ENCODE data around the gene BNC2.

Gene BNC2

DNA sequence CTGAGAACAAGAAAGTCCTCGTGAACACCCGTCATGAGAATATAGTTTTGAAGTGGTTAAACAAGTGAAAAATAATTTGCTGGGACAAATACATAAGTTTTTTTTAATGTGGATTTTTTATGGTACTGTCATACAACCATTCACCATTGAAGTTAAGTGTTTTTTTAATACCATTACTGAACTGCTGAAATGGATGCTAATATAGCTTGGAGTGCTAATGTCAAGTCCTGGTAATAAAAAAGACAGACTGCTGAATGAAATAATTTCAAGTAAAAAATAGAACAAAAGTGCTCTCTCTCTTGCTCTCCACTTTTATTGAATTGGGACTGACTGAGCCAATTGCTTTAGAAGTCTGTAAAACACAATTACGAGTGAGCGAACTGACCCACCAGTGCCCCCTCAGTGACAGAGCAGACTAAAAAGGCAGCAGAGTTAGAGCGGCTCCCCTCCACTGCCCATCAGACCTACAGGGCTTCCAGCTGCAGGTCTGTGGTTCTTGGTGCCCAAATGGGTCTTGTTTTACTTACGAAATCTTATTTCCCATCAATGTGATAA lies 442.5 kb downstream of the BNC2 start:
- no peak for DNase-seq (ENCODE audit: low read depth in 1 of 2, low spot score in 1 of 2)
- no peak overlapping the region for H3K4me3 ChIP-seq (replicated peaks; ENCODE audit: insufficient read depth, low read length)
- TF ChIP-seq, protein P1, sequence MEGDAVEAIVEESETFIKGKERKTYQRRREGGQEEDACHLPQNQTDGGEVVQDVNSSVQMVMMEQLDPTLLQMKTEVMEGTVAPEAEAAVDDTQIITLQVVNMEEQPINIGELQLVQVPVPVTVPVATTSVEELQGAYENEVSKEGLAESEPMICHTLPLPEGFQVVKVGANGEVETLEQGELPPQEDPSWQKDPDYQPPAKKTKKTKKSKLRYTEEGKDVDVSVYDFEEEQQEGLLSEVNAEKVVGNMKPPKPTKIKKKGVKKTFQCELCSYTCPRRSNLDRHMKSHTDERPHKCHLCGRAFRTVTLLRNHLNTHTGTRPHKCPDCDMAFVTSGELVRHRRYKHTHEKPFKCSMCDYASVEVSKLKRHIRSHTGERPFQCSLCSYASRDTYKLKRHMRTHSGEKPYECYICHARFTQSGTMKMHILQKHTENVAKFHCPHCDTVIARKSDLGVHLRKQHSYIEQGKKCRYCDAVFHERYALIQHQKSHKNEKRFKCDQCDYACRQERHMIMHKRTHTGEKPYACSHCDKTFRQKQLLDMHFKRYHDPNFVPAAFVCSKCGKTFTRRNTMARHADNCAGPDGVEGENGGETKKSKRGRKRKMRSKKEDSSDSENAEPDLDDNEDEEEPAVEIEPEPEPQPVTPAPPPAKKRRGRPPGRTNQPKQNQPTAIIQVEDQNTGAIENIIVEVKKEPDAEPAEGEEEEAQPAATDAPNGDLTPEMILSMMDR (IDR thresholded peaks at IDR 0.05; ENCODE audit: insufficient read depth, low read length), result no peak
- TF ChIP-seq, protein P2, sequence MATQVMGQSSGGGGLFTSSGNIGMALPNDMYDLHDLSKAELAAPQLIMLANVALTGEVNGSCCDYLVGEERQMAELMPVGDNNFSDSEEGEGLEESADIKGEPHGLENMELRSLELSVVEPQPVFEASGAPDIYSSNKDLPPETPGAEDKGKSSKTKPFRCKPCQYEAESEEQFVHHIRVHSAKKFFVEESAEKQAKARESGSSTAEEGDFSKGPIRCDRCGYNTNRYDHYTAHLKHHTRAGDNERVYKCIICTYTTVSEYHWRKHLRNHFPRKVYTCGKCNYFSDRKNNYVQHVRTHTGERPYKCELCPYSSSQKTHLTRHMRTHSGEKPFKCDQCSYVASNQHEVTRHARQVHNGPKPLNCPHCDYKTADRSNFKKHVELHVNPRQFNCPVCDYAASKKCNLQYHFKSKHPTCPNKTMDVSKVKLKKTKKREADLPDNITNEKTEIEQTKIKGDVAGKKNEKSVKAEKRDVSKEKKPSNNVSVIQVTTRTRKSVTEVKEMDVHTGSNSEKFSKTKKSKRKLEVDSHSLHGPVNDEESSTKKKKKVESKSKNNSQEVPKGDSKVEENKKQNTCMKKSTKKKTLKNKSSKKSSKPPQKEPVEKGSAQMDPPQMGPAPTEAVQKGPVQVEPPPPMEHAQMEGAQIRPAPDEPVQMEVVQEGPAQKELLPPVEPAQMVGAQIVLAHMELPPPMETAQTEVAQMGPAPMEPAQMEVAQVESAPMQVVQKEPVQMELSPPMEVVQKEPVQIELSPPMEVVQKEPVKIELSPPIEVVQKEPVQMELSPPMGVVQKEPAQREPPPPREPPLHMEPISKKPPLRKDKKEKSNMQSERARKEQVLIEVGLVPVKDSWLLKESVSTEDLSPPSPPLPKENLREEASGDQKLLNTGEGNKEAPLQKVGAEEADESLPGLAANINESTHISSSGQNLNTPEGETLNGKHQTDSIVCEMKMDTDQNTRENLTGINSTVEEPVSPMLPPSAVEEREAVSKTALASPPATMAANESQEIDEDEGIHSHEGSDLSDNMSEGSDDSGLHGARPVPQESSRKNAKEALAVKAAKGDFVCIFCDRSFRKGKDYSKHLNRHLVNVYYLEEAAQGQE (IDR thresholded peaks at IDR 0.05; ENCODE audit: insufficient replicate concordance, low read depth), result no peak
- TF ChIP-seq POLR2AphosphoS5 (IDR thresholded peaks at IDR 0.05; ENCODE audit: low read depth) (no peak), SPI1 (IDR thresholded peaks at IDR 0.05; ENCODE audit: borderline replicate concordance, low read depth) (no peak), GABPA (IDR thresholded peaks at IDR 0.05; ENCODE audit: low read depth) (no peak)
- no peak overlapping the region for H3K27ac ChIP-seq (replicated peaks)
- H3K27me3 ChIP-seq (ENCODE audit: insufficient read depth, poor library complexity, severe bottlenecking), result no peaks in the 10 kb centered on the region

DNA sequence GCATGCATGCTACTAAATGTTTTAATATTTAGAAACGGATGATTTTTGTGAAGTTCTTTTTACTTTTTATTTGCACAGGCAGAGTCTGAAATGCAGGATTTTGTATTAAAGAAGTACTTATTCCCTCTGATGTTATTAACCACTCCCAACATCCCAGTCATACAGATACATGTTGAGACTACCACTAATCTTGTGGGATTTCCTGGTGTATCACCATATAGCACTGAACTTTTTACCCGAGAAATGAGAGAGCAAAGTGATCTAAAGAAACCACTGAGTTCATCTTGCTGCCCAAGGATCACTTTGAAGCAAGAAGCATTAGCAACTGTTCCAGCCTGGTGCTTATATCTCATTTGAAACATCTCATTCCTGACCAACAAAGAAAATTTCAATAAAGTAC lies 443.8 kb downstream of the BNC2 start:
- DNase-seq (ENCODE audit: low read depth in 1 of 2, low spot score in 1 of 2), result no peak
- H3K4me3 ChIP-seq (replicated peaks; ENCODE audit: insufficient read depth, low read length), result no peak overlapping the region
- H3K27me3 ChIP-seq (ENCODE audit: insufficient read depth, poor library complexity, severe bottlenecking), result no peaks in the 10 kb centered on the region
- no peak overlapping the region for H3K27ac ChIP-seq (replicated peaks)
- TF ChIP-seq, protein P1 (IDR thresholded peaks at IDR 0.05; ENCODE audit: insufficient read depth, low read length), result no peak
- TF ChIP-seq GABPA (IDR thresholded peaks at IDR 0.05; ENCODE audit: low read depth), result no peak
- TF ChIP-seq POLR2AphosphoS5 (IDR thresholded peaks at IDR 0.05; ENCODE audit: low read depth), result no peak
- TF ChIP-seq, protein P2 (IDR thresholded peaks at IDR 0.05; ENCODE audit: insufficient replicate concordance, low read depth), result no peak
- TF ChIP-seq SPI1 (IDR thresholded peaks at IDR 0.05; ENCODE audit: borderline replicate concordance, low read depth), result no peak

DNA sequence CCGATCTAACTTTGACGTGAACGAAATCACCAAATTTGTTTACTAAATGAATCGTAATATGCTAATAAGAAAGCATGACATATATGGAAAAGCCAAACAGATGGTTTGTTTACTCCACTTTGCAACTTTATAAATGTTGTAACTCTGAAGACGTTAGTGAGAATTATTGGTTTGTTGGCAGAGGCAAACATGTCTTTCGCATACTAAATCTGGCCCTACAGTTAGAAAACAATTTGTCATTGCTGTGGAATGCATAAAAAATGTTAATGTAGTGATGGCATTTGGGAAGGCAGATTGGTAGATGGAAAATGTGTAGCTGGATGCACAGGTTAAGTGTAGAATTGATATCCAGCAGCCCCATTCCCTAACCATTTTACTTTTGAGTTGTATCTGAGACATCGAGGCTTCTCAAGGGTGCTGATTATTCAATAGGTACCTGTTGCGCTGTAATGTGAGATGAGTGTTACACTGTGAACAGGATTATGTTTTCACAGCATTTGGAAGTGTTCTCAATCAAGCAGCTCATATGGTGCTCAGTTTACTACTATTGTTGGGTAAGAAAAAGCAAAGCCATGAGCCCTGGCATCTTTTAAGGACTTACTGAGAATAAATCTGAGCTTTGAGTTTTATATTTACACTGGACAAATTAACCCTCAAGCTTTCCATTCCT lies 444.8 kb downstream of the BNC2 start:
- no peak overlapping the region for H3K4me3 ChIP-seq (replicated peaks; ENCODE audit: insufficient read depth, low read length)
- TF ChIP-seq, protein P2 (IDR thresholded peaks at IDR 0.05; ENCODE audit: insufficient replicate concordance, low read depth), result no peak
- TF ChIP-seq GABPA (IDR thresholded peaks at IDR 0.05; ENCODE audit: low read depth) (no peak), SPI1 (IDR thresholded peaks at IDR 0.05; ENCODE audit: borderline replicate concordance, low read depth) (no peak), POLR2AphosphoS5 (IDR thresholded peaks at IDR 0.05; ENCODE audit: low read depth) (no peak)
- TF ChIP-seq, protein P1 (IDR thresholded peaks at IDR 0.05; ENCODE audit: insufficient read depth, low read length), result no peak
- H3K27me3 ChIP-seq (ENCODE audit: insufficient read depth, poor library complexity, severe bottlenecking), result no peaks in the 10 kb centered on the region
- H3K27ac ChIP-seq (replicated peaks), result no peak overlapping the region
- DNase-seq (ENCODE audit: low read depth in 1 of 2, low spot score in 1 of 2), result no peak
